Ascending aorta (tissue), 2 donors: ENCODE results near the gene TRAF3. TPM values are rescaled to one million over a fixed set of nuclear protein-coding genes. Genes with fewer than 3 reads are reported as not detected.

Experiments used
- DNase-seq, 2 donors: peaks; one replicate each; pipeline ENCODE4 v3.0.0-alpha.2; 2019; ENCODE audit warnings: low spot score in 2 of 2
- H3K27ac ChIP-seq, 2 donors: fragments of 200-600 bp; sonication (generic); one replicate each; pipeline ENCODE4 v1.5.1; 2016 to 2017; ENCODE audit warnings: mild to moderate bottlenecking in 1 of 2
- H3K27me3 ChIP-seq: fragments of 200-600 bp; sonication (generic); one replicate; pipeline ENCODE4 v1.5.1; 2017
- H3K36me3 ChIP-seq, 2 donors: fragments of 200-600 bp; sonication (generic); one replicate each; pipeline ENCODE4 v1.5.1; 2016
- H3K4me1 ChIP-seq, 2 donors: fragments of 200-600 bp; sonication (generic); one replicate each; pipeline ENCODE4 v1.5.1; 2016 to 2017; ENCODE audit warnings: mild to moderate bottlenecking in 1 of 2
- H3K4me3 ChIP-seq, 2 donors: fragments of 200-600 bp; sonication (generic); one replicate each; pipeline ENCODE4 v1.5.1; 2016 to 2017; ENCODE audit warnings: mild to moderate bottlenecking in 1 of 2
- H3K9me3 ChIP-seq, 2 donors: fragments of 200-600 bp; sonication (generic); one replicate each; pipeline ENCODE4 v1.5.1; 2016
- intact Hi-C: fragments of 100-400 bp; cut with DNase I; formaldehyde crosslinking; loops from one replicate; pipeline ENCODE4 v1.15.1; 2023
- total RNA-seq: library from RNA; depleted of rRNA; stranded (reverse); fragments of >200 nt; gene quantifications from one replicate; pipeline ENCODE4 v1.1.0, GENCODE V29; 2016
- TF ChIP-seq, protein P1 (sequence below), 3 experiments: fragments of 200-600 bp in 2 of 3; fragments of 450-650 bp in 1 of 3; sonication (generic) in 2 of 3; IDR thresholded peaks; one replicate each; pipeline ENCODE4 v1.5.1; 2016 to 2019; ENCODE audit warnings: antibody characterized with exemption in 3 of 3, mild to moderate bottlenecking in 1 of 3, moderate library complexity in 1 of 3

Gene TRAF3
- total RNA-seq, 1 donor from 2014 or later, result 12.2 TPM

DNA sequence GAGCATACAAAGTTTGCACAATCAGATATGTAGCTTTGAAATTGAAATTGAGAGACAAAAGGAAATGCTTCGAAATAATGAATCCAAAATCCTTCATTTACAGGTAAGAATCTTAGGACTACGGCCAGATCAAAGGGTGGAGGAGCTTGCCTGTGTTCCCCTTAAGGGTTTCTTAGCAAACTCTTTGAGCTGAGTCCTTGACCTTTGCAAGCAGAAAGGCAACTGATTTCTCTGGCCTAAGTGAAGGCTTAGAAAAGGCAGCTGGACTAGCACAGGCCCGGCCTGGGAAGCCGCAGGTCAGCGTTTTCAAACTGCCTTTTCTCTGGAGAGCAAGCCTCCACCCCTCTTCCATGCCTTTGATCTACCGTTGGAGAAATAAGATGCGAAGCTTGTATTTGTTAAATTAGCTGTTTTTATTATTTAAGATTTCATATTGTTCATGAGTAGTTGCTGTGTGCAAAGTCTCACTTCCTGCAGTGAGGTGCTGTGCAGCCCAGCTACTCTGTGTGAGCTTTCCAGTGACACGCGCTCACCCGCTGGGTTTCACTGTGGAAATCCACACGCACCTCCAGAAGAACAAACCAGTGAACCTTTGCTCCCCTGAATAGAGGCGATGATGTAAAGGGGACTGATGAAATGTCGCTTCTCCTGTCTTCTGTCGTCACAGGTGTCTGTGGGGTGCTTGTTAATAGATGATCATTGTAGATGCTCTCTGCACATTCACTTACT is 120.2 kb downstream of the TRAF3 start:
- no peak for DNase-seq
- H3K27me3 ChIP-seq, result no peaks in the 10 kb centered on the region
- H3K36me3 ChIP-seq, result peaks cover 4 to 15% of the 10 kb centered on the region in 2 donors
- H3K27ac ChIP-seq, result no peak overlapping the region
- TF ChIP-seq, protein P1, sequence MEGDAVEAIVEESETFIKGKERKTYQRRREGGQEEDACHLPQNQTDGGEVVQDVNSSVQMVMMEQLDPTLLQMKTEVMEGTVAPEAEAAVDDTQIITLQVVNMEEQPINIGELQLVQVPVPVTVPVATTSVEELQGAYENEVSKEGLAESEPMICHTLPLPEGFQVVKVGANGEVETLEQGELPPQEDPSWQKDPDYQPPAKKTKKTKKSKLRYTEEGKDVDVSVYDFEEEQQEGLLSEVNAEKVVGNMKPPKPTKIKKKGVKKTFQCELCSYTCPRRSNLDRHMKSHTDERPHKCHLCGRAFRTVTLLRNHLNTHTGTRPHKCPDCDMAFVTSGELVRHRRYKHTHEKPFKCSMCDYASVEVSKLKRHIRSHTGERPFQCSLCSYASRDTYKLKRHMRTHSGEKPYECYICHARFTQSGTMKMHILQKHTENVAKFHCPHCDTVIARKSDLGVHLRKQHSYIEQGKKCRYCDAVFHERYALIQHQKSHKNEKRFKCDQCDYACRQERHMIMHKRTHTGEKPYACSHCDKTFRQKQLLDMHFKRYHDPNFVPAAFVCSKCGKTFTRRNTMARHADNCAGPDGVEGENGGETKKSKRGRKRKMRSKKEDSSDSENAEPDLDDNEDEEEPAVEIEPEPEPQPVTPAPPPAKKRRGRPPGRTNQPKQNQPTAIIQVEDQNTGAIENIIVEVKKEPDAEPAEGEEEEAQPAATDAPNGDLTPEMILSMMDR (IDR thresholded peaks at IDR 0.05), result no peak
- intact Hi-C loops, result no loop called here
- no peak overlapping the region for H3K4me3 ChIP-seq
- no peaks in the 10 kb centered on the region for H3K4me1 ChIP-seq
- H3K9me3 ChIP-seq, result no peaks in the 10 kb centered on the region

DNA sequence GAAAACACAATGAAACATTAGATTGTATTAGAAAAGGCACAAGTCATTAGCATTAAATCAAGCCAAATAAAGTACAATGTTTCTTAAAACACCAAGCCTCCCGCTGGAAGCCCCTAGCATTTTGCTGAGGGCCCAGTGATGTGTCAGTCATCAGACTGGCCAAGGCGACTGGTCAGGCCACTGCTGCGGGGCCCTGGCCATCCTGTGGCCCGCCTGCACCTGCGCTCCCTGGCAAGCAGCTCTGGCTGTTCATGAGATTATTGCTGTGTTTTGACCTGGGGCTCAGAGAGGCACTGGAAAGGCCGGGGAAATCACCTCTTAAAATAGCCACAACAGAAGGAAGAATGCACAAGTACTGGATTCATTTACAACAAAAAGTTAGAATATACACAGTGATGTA is 121.0 kb downstream of the TRAF3 start:
- Histone ChIP-seq H3K27me3 (no peaks in the 10 kb centered on the region), H3K9me3 (no peaks in the 10 kb centered on the region), H3K27ac (no peak overlapping the region), H3K36me3 (peaks cover 5 to 13% of the 10 kb centered on the region in 2 donors), H3K4me3 (no peak overlapping the region), H3K4me1 (no peaks in the 10 kb centered on the region)
- intact Hi-C loops, result no loop called here
- no peak for DNase-seq
- TF ChIP-seq, protein P1 (IDR thresholded peaks at IDR 0.05), result no peak

DNA sequence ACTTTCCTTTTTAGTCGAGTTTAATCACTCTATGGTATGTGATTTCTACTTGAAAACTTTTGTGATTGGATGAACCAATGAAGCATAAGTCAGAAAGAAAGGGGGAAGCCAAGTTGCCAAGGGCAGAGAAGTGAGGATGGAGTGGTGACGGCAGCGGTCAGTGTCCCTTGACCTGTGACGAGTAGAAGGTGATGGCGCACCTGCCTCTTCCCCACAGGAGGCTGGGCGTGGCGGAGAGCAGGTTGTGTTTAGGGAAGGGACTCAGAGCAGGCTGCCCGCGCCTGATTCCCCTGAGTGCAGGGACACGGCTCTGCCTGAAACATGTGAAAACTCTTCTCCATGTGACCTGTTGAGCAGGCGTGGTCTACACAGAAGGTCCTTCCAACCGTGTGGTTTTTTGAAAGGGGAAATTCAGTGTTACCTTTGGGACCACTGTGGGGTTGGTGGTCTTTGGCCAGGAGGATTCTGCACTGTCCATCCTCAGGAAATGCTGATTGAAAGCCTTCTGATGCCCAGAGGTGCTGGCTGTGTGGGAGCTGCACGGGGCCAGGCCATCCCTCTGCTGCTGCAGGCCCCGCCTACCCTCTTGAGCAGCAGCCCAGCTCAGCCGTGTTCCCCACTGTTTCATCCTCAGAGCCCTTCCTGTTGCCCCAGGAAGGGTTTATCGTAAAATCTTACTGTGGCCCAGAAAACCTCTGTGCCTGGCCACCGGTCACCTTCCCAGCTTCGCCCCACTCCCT is 121.7 kb downstream of the TRAF3 start:
- Histone ChIP-seq H3K9me3 (no peaks in the 10 kb centered on the region), H3K4me1 (no peaks in the 10 kb centered on the region), H3K4me3 (no peak overlapping the region), H3K36me3 (peaks cover 7 to 18% of the 10 kb centered on the region in 2 donors), H3K27ac (no peak overlapping the region), H3K27me3 (no peaks in the 10 kb centered on the region)
- TF ChIP-seq, protein P1 (IDR thresholded peaks at IDR 0.05), result no peak
- DNase-seq, result no peak
- intact Hi-C loops, result no loop called here

DNA sequence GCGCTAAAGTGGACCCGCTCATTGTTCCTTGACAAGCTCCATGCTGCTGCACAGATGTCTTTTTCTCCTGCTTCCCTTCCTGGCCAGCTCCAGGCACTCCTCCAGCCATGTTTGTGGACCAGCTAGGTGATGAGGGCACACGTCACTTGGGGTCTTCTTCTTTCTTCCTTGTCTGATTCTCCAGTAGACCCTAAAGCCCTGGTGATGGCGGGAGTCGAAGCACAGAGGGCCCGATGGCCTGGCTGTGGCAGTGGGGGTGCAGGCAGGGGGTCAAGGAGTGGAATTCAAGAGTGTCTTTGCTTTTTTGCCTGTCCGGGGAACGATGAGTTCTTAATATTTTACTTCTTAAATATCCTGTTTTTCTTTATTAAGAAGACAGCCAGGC is 122.3 kb downstream of the TRAF3 start:
- H3K36me3 ChIP-seq, result peaks cover 7 to 20% of the 10 kb centered on the region in 2 donors

DNA sequence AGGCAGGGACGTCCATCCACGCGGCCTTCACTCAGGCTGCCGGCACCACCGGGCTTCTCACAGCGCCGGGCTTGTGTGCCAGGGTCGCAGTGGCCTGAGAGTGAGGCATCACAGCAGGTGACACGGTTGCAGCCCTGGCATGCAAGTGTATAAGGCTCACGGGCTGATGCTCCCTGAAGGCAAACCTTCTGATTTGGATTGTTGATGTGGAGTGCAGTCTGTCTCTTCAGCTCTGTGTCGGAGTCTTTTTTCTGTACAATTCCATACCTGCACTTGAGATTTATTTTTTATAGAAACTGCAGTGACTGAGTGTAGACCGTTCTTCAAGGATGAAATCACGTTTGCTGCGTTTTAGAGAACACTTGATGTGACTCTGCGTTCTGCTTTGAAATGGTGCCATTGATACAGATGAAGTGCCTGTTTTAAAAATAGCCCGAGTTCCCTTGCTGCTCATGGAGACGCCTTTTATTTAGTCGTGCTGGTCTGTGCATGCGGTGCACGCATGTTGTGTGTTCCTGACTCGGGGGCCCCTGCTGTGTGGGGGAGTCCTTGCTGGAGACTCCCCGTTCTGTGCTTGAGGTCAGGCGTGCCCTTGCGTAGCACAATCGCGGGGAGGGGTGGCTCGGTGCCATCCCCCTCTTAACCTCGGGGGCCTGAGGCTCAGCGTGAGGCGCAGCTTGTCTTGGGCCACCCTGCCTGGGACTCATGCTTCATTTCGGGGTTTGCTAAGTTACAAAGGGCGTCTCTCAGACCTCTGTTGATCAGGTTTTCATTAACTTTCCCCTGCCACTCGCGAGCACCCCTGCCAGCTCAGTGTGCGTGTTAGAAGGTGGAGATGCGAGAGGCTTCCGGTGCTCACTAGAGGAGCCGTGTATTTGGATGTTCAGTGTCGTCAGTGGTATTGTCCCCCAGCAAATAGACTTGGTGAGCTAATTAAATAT is 123.7 kb downstream of the TRAF3 start:
- DNase-seq, result no peak
- Histone ChIP-seq H3K4me3 (no peak overlapping the region), H3K9me3 (no peaks in the 10 kb centered on the region), H3K36me3 (peaks cover 17 to 28% of the 10 kb centered on the region in 2 donors), H3K27me3 (no peaks in the 10 kb centered on the region), H3K27ac (no peak overlapping the region), H3K4me1 (no peaks in the 10 kb centered on the region)
- intact Hi-C loops, result no loop called here
- TF ChIP-seq, protein P1 (IDR thresholded peaks at IDR 0.05), result no peak

More for the DNA sequence above, 122.3 kb downstream of the TRAF3 start:
- TF ChIP-seq, protein P1 (IDR thresholded peaks at IDR 0.05), result no peak
- intact Hi-C loops, result no loop called here
- no peak for DNase-seq
- H3K9me3 ChIP-seq, result no peaks in the 10 kb centered on the region
- no peaks in the 10 kb centered on the region for H3K27me3 ChIP-seq
- H3K4me3 ChIP-seq, result no peak overlapping the region
- no peaks in the 10 kb centered on the region for H3K4me1 ChIP-seq
- H3K27ac ChIP-seq, result no peak overlapping the region
